Measurements from ENCODE around the gene COQ6.

DNA sequence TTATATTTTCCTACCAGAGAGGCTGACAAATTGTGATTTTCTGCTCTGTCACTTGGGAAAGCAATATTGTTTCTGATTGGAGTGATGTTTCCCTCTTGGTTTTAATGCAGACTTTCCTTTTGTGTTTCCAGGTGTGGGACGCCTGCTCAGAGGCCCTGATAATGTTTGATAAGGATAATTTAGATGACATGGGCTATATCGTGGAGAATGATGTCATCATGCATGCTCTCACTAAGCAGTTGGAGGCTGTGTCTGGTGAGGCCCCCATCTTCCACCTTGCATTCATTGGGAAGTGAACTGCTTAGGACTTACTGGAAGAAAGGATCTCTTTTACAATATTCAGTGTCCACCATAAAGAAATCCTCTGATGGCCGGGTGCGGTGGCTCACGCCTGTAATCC is 5.6 kb downstream of the COQ6 start:
- TF ChIP-seq, protein P1, sequence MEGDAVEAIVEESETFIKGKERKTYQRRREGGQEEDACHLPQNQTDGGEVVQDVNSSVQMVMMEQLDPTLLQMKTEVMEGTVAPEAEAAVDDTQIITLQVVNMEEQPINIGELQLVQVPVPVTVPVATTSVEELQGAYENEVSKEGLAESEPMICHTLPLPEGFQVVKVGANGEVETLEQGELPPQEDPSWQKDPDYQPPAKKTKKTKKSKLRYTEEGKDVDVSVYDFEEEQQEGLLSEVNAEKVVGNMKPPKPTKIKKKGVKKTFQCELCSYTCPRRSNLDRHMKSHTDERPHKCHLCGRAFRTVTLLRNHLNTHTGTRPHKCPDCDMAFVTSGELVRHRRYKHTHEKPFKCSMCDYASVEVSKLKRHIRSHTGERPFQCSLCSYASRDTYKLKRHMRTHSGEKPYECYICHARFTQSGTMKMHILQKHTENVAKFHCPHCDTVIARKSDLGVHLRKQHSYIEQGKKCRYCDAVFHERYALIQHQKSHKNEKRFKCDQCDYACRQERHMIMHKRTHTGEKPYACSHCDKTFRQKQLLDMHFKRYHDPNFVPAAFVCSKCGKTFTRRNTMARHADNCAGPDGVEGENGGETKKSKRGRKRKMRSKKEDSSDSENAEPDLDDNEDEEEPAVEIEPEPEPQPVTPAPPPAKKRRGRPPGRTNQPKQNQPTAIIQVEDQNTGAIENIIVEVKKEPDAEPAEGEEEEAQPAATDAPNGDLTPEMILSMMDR (IDR thresholded peaks at IDR 0.05) = no peak
- TF ChIP-seq POLR2AphosphoS5 (IDR thresholded peaks at IDR 0.05) = no peak
- no peak for TF ChIP-seq POLR2A (IDR thresholded peaks at IDR 0.05)
- TF ChIP-seq EP300 (IDR thresholded peaks at IDR 0.05; ENCODE audit: low read depth) = no peak
